Measurements from ENCODE around the gene CDH2.

DNA sequence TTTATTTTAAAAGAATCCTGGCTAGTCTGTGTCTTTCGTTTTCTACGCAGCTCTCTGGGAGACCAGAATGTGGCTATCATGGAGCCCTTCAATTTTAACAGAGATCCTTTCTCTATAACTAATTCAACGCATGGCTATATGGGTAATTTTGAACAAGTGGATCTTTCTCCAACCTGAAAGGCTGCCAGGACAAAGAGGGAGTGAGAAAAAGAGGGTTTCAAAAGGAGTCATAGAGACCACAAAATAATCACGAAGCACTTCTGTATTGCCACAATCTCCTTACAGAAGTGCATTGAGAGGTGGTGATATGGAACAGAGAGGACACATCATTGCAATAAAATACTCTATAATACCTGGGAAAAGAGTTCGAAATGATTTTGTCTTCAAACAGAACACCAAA, 21.7 kb upstream of the CDH2 start:
- TF ChIP-seq EZH2phosphoT487 (IDR thresholded peaks at IDR 0.05; ENCODE audit: insufficient read depth, low read depth) (no peak), EZH2 (IDR thresholded peaks at IDR 0.05; ENCODE audit: insufficient read depth, poor library complexity, severe bottlenecking) (no peak)
